Ectodermal cell (in vitro differentiated cells): ENCODE results near the gene CTIF.

Experiments
- H3K27ac ChIP-seq: 2 replicates; pipeline ENCODE4 v1.7.0; 2013; ENCODE audit warnings: mild to moderate bottlenecking, low read depth, low read length; ENCODE audit not compliant: insufficient read depth, poor library complexity, severe bottlenecking
- H3K27me3 ChIP-seq: 2 replicates; pipeline ENCODE4 v1.7.0; 2013; ENCODE audit warnings: mild to moderate bottlenecking, low read length; ENCODE audit not compliant: insufficient read depth, control insufficient read depth, poor library complexity, severe bottlenecking
- H3K36me3 ChIP-seq: one replicate; pipeline ENCODE4 v1.7.0; 2013; ENCODE audit warnings: low read length; ENCODE audit not compliant: control insufficient read depth, insufficient read depth
- H3K4me1 ChIP-seq: one replicate; pipeline ENCODE4 v1.7.0; 2013; ENCODE audit warnings: low read length; ENCODE audit not compliant: control insufficient read depth, insufficient read depth
- H3K4me3 ChIP-seq: 2 replicates; pipeline ENCODE4 v1.7.0; 2013; ENCODE audit warnings: low read depth, low read length, control low read depth; ENCODE audit not compliant: insufficient read depth
- H3K9me3 ChIP-seq: 2 replicates; pipeline ENCODE4 v1.7.0; 2013; ENCODE audit warnings: mild to moderate bottlenecking, low read length, moderate library complexity; ENCODE audit not compliant: control insufficient read depth
- WGBS, 2 experiments: methylation state at CpG; one replicate each; pipeline ENCODE4 v1.1.7; 2013; ENCODE audit warnings: missing lambda C conversion rate in 2 of 2; 5-methylcytosine and 5-hydroxymethylcytosine counted together

CTIF gene

DNA sequence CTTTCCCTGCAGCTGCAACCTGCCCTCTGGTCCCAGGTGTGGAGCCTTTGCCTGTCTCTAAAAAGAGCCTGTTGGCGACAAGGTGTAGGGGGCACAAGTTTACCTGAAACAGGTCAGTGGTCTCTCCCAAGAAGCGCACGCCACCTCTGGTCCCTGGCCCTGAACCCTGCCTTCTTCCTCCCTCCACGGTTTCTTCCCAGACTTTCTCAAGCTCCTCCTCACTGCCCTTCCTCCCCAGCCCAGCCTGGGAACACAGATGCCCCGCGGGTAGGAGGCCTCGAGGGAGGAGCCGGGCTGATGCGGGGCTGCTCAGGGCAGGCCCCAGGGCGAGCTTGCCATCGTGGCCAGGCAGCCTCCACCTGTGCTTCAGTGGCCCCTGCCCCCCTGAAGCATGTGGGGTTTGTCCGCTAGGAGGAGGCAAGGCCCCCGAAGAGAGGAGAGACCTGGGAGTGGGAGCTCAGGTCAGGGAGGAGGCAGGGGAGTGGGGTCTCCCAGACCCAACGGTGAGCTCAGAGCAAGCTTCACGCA is 322.4 kb downstream of the CTIF start:
- H3K36me3 ChIP-seq: no peaks in the 10 kb centered on the region
- H3K9me3 ChIP-seq: no peaks in the 10 kb centered on the region
- no peaks in the 10 kb centered on the region for H3K27me3 ChIP-seq
- 48 to 50% methylated on average over 15 of the region's 15 CpGs for WGBS, 2 experiments
- H3K4me1 ChIP-seq: peaks cover 34% of the 10 kb centered on the region
- no peak overlapping the region for H3K4me3 ChIP-seq
- H3K27ac ChIP-seq: no peak overlapping the region

- Histone ChIP-seq H3K4me3 (no peak overlapping the region), H3K4me1 (peaks cover 34% of the 10 kb centered on the region), H3K27me3 (no peaks in the 10 kb centered on the region), H3K27ac (no peak overlapping the region), H3K36me3 (no peaks in the 10 kb centered on the region), H3K9me3 (no peaks in the 10 kb centered on the region)
- 87 to 92% methylated on average over 16 of the region's 16 CpGs for WGBS, 2 experiments
Observed at GRCh38 chr18:48862132-48862531, 323.3 kb downstream of the CTIF start.

DNA sequence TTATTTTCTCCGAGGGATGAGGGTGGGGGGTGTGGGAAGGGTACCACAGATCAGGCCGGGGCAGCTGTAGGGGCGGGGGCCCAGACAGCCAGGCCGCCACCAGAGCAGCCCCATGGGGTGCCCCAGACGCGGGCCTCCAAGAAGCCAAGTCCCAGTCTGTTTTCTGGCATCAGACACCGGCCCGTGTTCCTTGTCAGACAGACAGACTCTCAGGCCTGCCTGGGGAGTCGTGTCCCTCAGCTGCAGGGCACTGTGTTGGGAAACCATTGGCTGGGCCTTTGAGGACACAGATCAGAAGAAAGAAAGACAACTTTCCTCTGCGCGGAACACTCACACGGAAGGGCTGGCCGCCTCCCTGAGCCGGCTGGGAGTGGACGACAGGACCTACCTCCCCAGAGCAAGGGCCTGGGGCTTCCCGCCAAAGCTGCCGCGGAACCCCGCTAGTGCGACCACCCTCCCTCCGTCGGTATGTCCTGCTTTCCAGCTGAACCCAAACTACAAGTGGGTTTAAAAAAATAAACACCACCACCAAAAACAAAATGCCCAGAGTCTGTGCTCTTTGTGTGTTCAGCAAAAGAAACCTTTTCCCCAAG is 323.9 kb downstream of the CTIF start:
- Histone ChIP-seq H3K36me3 (no peaks in the 10 kb centered on the region), H3K27ac (no peak overlapping the region), H3K4me3 (no peak overlapping the region), H3K27me3 (no peaks in the 10 kb centered on the region), H3K4me1 (peaks cover 34% of the 10 kb centered on the region), H3K9me3 (no peaks in the 10 kb centered on the region)
- 91 to 95% methylated on average over 22 of the region's 22 CpGs for WGBS, 2 experiments

DNA sequence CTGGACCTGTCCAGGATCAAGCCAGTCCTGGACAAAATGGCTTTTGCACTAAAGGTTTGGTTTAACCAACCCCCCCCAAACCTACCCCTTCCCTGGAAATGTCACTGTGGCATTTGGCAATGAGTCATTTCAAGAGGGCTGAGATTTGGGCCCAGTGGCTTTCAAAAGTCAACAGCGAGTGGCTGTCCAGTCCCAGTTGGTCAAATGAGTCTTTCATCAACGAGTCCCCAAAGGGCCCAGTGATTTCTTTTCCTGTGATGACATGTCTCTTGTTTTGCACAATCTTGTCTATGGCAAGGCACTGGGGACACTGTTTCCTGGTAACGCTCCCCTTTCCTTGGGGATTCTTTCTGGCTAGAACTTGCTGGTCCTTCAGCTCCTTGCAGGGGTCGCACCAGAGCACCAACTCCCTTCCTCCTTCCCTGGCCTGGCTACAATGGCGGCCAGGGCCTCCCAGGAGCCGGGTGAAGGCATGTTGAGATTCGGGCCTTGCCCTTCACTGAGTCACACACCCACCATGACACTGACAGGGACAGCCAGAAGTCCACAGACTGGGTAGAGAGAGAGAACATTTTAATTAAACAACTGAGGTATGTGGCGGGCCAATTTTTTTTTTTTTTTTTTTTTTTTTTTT is 324.7 kb downstream of the CTIF start:
- Histone ChIP-seq H3K27ac (no peak overlapping the region), H3K4me1 (peaks cover 34% of the 10 kb centered on the region), H3K4me3 (no peak overlapping the region), H3K36me3 (no peaks in the 10 kb centered on the region), H3K9me3 (no peaks in the 10 kb centered on the region), H3K27me3 (no peaks in the 10 kb centered on the region)
- 93 to 94% methylated on average over 8 of the region's 8 CpGs for WGBS, 2 experiments

DNA sequence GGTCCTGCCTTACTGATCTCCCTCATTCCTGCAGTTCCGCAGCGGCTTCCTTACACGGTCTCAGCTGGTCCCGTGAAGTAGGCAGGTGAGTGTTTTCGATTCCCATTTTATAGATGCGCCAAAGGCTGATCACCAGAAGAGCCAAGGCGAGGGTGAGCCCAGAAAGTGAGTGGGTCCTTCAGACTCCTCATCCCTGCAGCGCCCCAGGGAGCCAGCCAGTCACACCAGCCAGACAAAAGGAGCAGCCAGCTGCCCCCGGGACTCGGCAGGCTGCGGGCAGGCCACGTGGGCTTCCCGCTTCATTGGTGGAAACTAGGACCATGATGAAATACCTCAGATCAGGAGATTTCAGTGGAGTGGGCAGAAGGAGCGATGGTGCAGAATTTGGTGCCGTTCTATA is 326.0 kb downstream of the CTIF start:
- no peaks in the 10 kb centered on the region for H3K36me3 ChIP-seq
- no peak overlapping the region for H3K4me3 ChIP-seq
- 92% methylated on average over 15 of the region's 15 CpGs for WGBS, 2 experiments
- H3K27ac ChIP-seq: no peak overlapping the region
- H3K4me1 ChIP-seq: peaks cover 28% of the 10 kb centered on the region
- no peaks in the 10 kb centered on the region for H3K9me3 ChIP-seq
- H3K27me3 ChIP-seq: no peaks in the 10 kb centered on the region

DNA sequence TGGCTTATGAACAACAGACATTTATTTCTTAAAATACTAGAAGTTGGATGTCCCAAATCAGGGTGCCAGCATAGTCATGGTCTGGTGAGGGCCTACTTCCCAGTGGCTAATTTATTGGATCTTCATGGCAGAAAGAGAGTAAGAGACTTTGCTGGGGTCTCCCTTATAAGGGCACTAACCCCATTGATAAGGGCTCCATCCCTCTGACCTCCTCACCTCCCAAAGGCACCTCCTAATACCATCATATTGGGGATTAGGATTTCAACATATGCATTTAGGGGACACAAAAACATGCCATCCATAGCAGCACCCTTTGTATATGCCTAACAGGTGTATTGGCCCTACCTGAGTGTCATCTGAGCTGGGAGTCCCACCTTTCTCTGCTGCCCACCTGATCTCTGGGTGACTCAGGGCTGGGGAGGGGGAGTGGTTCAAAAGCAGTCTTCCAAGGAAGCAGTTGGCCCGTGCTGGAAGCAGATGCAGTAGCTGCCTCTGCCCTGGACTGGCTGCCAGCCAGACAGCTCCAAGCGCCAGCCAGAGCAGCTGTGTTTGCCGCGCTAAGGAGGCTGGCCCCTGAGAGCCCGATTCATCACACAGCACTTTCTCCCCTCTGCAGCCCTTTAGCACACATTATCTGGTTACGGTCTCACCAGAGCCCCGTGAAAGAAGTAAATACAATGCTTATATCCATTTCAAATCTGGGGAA is 327.4 kb downstream of the CTIF start:
- H3K27me3 ChIP-seq: no peaks in the 10 kb centered on the region
- H3K9me3 ChIP-seq: no peaks in the 10 kb centered on the region
- H3K4me3 ChIP-seq: no peak overlapping the region
- WGBS, 2 experiments: 94 to 96% methylated on average over 7 of the region's 7 CpGs
- H3K27ac ChIP-seq: no peak overlapping the region
- H3K4me1 ChIP-seq: peaks cover 16% of the 10 kb centered on the region
- no peaks in the 10 kb centered on the region for H3K36me3 ChIP-seq

GRCh38 chr18:48866856-48867255 is 328.0 kb downstream of the CTIF start:
- Histone ChIP-seq H3K27me3 (no peaks in the 10 kb centered on the region), H3K36me3 (no peaks in the 10 kb centered on the region), H3K4me3 (no peak overlapping the region), H3K4me1 (peaks cover 9% of the 10 kb centered on the region), H3K27ac (no peak overlapping the region), H3K9me3 (no peaks in the 10 kb centered on the region)
- WGBS, 2 experiments: 94 to 95% methylated on average over 1 of the region's 1 CpG

- no peak overlapping the region for H3K27ac ChIP-seq
- H3K36me3 ChIP-seq: no peaks in the 10 kb centered on the region
- H3K9me3 ChIP-seq: no peaks in the 10 kb centered on the region
- WGBS, 2 experiments: 90 to 91% methylated on average over 1 of the region's 1 CpG
- H3K27me3 ChIP-seq: no peaks in the 10 kb centered on the region
- peaks cover 4% of the 10 kb centered on the region for H3K4me1 ChIP-seq
- no peak overlapping the region for H3K4me3 ChIP-seq
Observed at GRCh38 chr18:48867978-48868377, 329.1 kb downstream of the CTIF start.

- H3K36me3 ChIP-seq: no peaks in the 10 kb centered on the region
- H3K4me3 ChIP-seq: no peak overlapping the region
- WGBS, 2 experiments: 83 to 84% methylated on average over 14 of the region's 14 CpGs
- H3K9me3 ChIP-seq: no peaks in the 10 kb centered on the region
- H3K27me3 ChIP-seq: no peaks in the 10 kb centered on the region
- no peak overlapping the region for H3K27ac ChIP-seq
- H3K4me1 ChIP-seq: peaks cover 4% of the 10 kb centered on the region
Observed at GRCh38 chr18:48868468-48869466, 329.9 kb downstream of the CTIF start.
